ENCODE data around the gene AJM1. TPM values are rescaled to one million over a fixed set of nuclear protein-coding genes. Genes with fewer than 3 reads are reported as not detected.

The AJM1 gene
- polyA plus RNA-seq, 3 donors: 0.10 to 2.0 (median 0.18) TPM

GRCh38 chr9:136849960-136850865 lies 7.9 kb downstream of the AJM1 start:
- Mint-ChIP-seq H3K4me1 (peaks cover 20% of the 10 kb centered on the region), H3K27ac (peak overlapping the region; percentile 63 to 97 (median 82)), H3K4me3 (peak overlapping the region; percentile 92 to 97), H3K27me3 (ENCODE audit: low read depth in 3 of 3) (peaks cover 19 to 27% (median 20%) of the 10 kb centered on the region in 3 donors), H3K9me3 (peaks cover 0 to 10% (median 7%) of the 10 kb centered on the region in 7 donors), H3K36me3 (peaks cover 0 to 9% of the 10 kb centered on the region in 2 donors)
- Histone ChIP-seq H3K9ac (ENCODE audit: insufficient read depth, low read length, poor library complexity, severe bottlenecking) (peak overlapping the region; percentile 56), H3K4me3 (replicated peaks in 1 of 3; ENCODE audit: low read depth in 2 of 3, low read length in 3 of 3) (peak overlapping the region; percentile 31 to 93 (median 76)), H3K36me3 (replicated peaks in 1 of 2; ENCODE audit: control insufficient read depth in 1 of 2, insufficient read depth in 2 of 2, low read length in 2 of 2) (peaks cover 0 to 5% of the 10 kb centered on the region in 2 donors), H3K27me3 (ENCODE audit: control insufficient read depth in 2 of 2, insufficient read depth in 2 of 2, low read length in 2 of 2) (peaks cover 10 to 19% of the 10 kb centered on the region in 2 donors), H3K9me3 (replicated peaks in 1 of 2; ENCODE audit: control insufficient read depth in 1 of 2, insufficient read depth in 1 of 2, low read length in 2 of 2) (peaks cover 0 to 5% of the 10 kb centered on the region in 2 donors), H3K27ac (ENCODE audit: low read depth in 1 of 2, low read length in 2 of 2) (peak overlapping the region in 1 of 2 donors; percentile 49), H3K79me2 (ENCODE audit: insufficient read depth, low read length) (no peaks in the 10 kb centered on the region), H3K4me1 (ENCODE audit: control insufficient read depth in 1 of 2, insufficient read depth in 2 of 2, low read length in 2 of 2) (peaks cover 21 to 34% of the 10 kb centered on the region in 2 donors), H3K4me2 (replicated peaks; ENCODE audit: extremely low read depth, low read length, poor library complexity, severe bottlenecking) (peak overlapping the region; percentile 99), H4K20me1 (ENCODE audit: insufficient read depth, low read length) (peaks cover 9% of the 10 kb centered on the region), H2AFZ (ENCODE audit: insufficient read depth, low read depth, low read length, poor library complexity, severe bottlenecking) (peak overlapping the region; percentile 68)
- 78% methylated on average over 41 of the region's 43 CpGs for WGBS (ENCODE audit: insufficient coverage)
- intact Hi-C loops (cut with micrococcal nuclease): loop anchor here (2.0 to 10.0 kb wide), 5 partner anchors 37 to 102 kb away; partner anchors contain the start of genes TRAF2 (in 2 of the 2), C8G (in 1 of the 2), FBXW5 (in 1 of the 2) and LCN12 (in 1 of the 2)
- TF ChIP-seq CTCF (IDR thresholded peaks at IDR 0.05): no peak
- no peak for DNase-seq

- no peak for TF ChIP-seq CTCF (IDR thresholded peaks at IDR 0.05)
- peaks cover 0 to 5% of the 10 kb centered on the region in 2 donors for H3K36me3 ChIP-seq (replicated peaks in 1 of 2; ENCODE audit: control insufficient read depth in 1 of 2, insufficient read depth in 2 of 2, low read length in 2 of 2)
- H3K9me3 Mint-ChIP-seq: peaks cover 0 to 7% (median 5%) of the 10 kb centered on the region in 7 donors
- peaks cover 9% of the 10 kb centered on the region for H4K20me1 ChIP-seq (ENCODE audit: insufficient read depth, low read length)
- peaks cover 4 to 16% of the 10 kb centered on the region in 2 donors for H3K27me3 ChIP-seq (ENCODE audit: control insufficient read depth in 2 of 2, insufficient read depth in 2 of 2, low read length in 2 of 2)
- no peaks in the 10 kb centered on the region for H3K79me2 ChIP-seq (ENCODE audit: insufficient read depth, low read length)
- peaks cover 0 to 5% of the 10 kb centered on the region in 2 donors for H3K9me3 ChIP-seq (replicated peaks in 1 of 2; ENCODE audit: control insufficient read depth in 1 of 2, insufficient read depth in 1 of 2, low read length in 2 of 2)
- H3K27ac ChIP-seq (ENCODE audit: low read depth in 1 of 2, low read length in 2 of 2): no peak overlapping the region
- no peak overlapping the region for H3K4me3 ChIP-seq (replicated peaks in 1 of 3; ENCODE audit: low read depth in 2 of 3, low read length in 3 of 3)
- H3K27me3 Mint-ChIP-seq (ENCODE audit: low read depth in 3 of 3): peaks cover 13 to 18% (median 14%) of the 10 kb centered on the region in 3 donors
- H3K9ac ChIP-seq (ENCODE audit: insufficient read depth, low read length, poor library complexity, severe bottlenecking): no peak overlapping the region
- peaks cover 20% of the 10 kb centered on the region for H3K4me1 Mint-ChIP-seq
- H3K36me3 Mint-ChIP-seq: peaks cover 0 to 9% of the 10 kb centered on the region in 2 donors
- H3K4me2 ChIP-seq (replicated peaks; ENCODE audit: extremely low read depth, low read length, poor library complexity, severe bottlenecking): no peak overlapping the region
- WGBS (ENCODE audit: insufficient coverage): 92% methylated on average over 20 of the region's 23 CpGs
- no peak overlapping the region for H3K4me3 Mint-ChIP-seq
- H2AFZ ChIP-seq (ENCODE audit: insufficient read depth, low read depth, low read length, poor library complexity, severe bottlenecking): no peak overlapping the region
- H3K4me1 ChIP-seq (ENCODE audit: control insufficient read depth in 1 of 2, insufficient read depth in 2 of 2, low read length in 2 of 2): peaks cover 21 to 34% of the 10 kb centered on the region in 2 donors
- H3K27ac Mint-ChIP-seq: peak overlapping the region in 1 of 7 donors; percentile 38
- no peak for DNase-seq
- intact Hi-C loops (cut with micrococcal nuclease): no loop called here
Observed at GRCh38 chr9:136850866-136851775, 8.8 kb downstream of the AJM1 start.
